Stimulated activated CD4-positive, alpha-beta T cell treated with anti-CD3 and anti-CD28 coated beads, TNF-alpha, amount 100 ng/mL, for 4 hours (primary cell): ENCODE data around the gene GNG4.
"Not testable (repeated sequence)": the region's sequence is repeated elsewhere in the genome, so short reads cannot be mapped to it uniquely, and the experiment has no call there.

ENCODE experiments used
- DNase-seq, 3 experiments: peaks; one replicate each; pipeline ENCODE4 v3.0.0-alpha.2; 2020; ENCODE audit warnings: low read depth in 3 of 3

Gene GNG4

GRCh38 chr1:235625831-235626230 is 23.8 kb downstream of the GNG4 start:
- no peak for DNase-seq

GRCh38 chr1:235625340-235625739 is 24.2 kb downstream of the GNG4 start:
- DNase-seq: no peak

- no peak for DNase-seq
Measured at GRCh38 chr1:235624721-235625333, 24.8 kb downstream of the GNG4 start.

- no peak for DNase-seq
Measured at GRCh38 chr1:235622936-235623779, 26.4 kb downstream of the GNG4 start.

- not testable (repeated sequence) for DNase-seq
Measured at GRCh38 chr1:235619149-235619548, 30.4 kb downstream of the GNG4 start.

GRCh38 chr1:235617808-235618207 is 31.8 kb downstream of the GNG4 start:
- DNase-seq: no peak

- no peak for DNase-seq
Measured at GRCh38 chr1:235617140-235617539, 32.4 kb downstream of the GNG4 start.

GRCh38 chr1:235614442-235614954 is 35.1 kb downstream of the GNG4 start:
- DNase-seq: no peak

GRCh38 chr1:235613602-235614001 is 36.0 kb downstream of the GNG4 start:
- DNase-seq: no peak

- no peak for DNase-seq
Measured at GRCh38 chr1:235612761-235613160, 36.8 kb downstream of the GNG4 start.

GRCh38 chr1:235610157-235610556 is 39.4 kb downstream of the GNG4 start:
- no peak for DNase-seq

GRCh38 chr1:235608278-235608677 is 41.3 kb downstream of the GNG4 start:
- DNase-seq: no peak

GRCh38 chr1:235607284-235607683 is 42.3 kb downstream of the GNG4 start:
- no peak for DNase-seq

GRCh38 chr1:235601104-235601503 is 48.5 kb downstream of the GNG4 start:
- no peak for DNase-seq

- DNase-seq: no peak
Measured at GRCh38 chr1:235599536-235599935, 50.0 kb downstream of the GNG4 start.

GRCh38 chr1:235597867-235598553 is 51.6 kb downstream of the GNG4 start:
- no peak for DNase-seq

- DNase-seq: no peak
Measured at GRCh38 chr1:235595079-235595478, 54.5 kb downstream of the GNG4 start.

- not testable (repeated sequence) for DNase-seq
Measured at GRCh38 chr1:235594281-235594895, 55.2 kb downstream of the GNG4 start.

GRCh38 chr1:235588916-235589515 is 60.6 kb downstream of the GNG4 start:
- DNase-seq: no peak

GRCh38 chr1:235588156-235588555 is 61.4 kb downstream of the GNG4 start:
- DNase-seq: no peak

- no peak for DNase-seq
Measured at GRCh38 chr1:235586992-235587391, 62.6 kb downstream of the GNG4 start.

- DNase-seq: no peak
Measured at GRCh38 chr1:235586413-235586812, 63.2 kb downstream of the GNG4 start.
